NCI-H2081 (cell line): ENCODE data around the gene SYP.
"Not testable (repeated sequence)": the region's sequence is repeated elsewhere in the genome, so short reads cannot be mapped to it uniquely, and the experiment has no call there.

Experiments
- DNase-seq, 2 experiments: peaks; one replicate each; lab custom pipeline; 2025; lab: John Stamatoyannopoulos, UW

Gene SYP

GRCh38 chrX:49189606-49190005 is 10.4 kb downstream of the SYP start:
- no peak for DNase-seq

GRCh38 chrX:49188468-49189076 is 11.4 kb downstream of the SYP start:
- DNase-seq = no peak

DNA sequence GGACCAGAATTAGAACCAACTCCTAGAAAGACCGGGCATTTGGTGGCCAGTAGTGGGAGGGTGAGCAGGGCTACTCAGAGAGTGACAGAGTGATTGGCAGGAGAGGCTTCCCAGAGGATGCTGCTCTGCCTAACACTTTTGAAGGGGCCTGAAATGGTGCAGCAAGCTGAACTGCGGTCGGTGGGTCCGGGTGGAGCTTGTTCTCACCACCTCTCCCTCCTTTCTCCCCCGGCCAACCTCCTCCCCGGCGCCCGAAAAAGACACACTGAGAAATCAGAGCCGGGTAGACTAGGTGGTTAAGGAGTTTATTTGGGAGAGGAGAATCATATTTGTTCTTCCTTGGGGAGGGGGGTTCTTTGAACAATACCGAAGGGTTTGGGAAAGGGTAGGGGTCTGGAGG is 12.5 kb downstream of the SYP start:
- DNase-seq = no peak

DNA sequence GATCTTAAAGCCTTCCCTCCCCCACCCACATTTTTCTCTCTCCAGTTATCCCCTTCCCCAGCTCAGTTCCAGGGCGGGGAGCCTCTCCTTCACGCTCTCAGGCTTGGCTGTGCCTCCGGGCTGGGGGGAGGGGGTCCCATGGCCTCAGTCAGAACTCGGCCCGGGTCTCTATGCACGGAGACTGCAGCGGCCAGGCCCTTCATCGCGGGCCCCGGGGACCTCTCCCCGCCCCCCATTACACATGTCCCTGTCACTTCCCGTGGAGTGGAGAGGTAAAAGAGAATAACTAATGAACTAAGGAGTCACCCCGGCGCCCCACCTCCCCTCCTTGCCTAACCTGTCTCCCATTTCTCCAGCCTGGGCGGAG is 13.0 kb downstream of the SYP start:
- DNase-seq = no peak

- peak; percentile 30 to 65 for DNase-seq
These were observed 13.6 kb downstream of the SYP start, which contains the start of gene PRICKLE3 for GRCh38 chrX:49186125-49187027. Gene PRICKLE3 (minus strand): TSS chrX:49186373. CDS start chrX:49186297, 76 bp downstream.

DNA sequence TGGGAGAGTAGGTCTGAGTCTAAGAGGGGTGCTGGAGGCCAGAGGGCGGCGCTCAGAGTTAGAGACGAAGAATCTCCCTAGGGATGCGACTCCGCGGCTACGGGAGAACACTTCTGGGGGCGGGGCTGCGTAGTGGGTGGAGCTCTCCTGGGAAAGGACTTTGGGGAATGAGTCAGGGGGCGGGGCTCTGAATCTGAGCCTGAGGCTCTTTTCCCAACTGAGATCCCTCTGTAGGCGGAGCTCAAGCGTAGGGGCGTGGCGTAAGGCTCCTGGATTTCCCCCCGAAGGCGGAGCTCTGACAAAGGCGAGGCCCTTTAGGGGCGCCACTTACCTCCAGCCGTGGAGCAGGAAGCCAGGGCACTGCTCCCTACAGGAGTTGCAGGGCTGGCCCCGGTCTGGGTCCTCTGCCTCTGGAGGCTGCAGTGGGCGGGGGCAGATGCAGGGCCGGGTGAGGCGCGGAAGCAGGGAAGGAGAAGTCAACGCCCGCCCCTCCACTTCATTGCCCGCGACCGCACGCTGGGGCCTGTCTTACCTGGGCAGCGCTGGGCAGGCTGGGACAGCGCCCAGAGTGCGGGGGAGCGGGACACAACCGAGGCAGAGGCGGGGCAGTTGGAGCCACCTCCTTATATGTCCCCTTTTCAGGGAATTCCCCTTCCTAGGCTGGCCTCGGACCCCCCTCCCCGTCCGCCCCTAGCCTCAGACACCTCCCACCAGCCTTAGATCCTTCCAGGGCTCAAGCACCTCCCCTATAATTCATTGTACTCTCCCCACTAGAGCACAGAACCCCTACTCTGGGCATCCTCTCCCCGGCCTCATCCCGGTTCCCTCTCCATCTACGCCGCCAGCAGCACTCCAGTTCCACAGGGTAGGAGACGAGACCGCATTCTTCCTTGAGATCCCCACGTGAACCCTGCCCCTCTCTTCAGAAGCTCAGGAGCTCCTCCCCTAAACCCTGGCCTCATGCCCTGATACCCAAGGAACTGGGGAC is 15.4 kb downstream of the SYP start:
- peak; percentile 83 to 92 for DNase-seq

DNA sequence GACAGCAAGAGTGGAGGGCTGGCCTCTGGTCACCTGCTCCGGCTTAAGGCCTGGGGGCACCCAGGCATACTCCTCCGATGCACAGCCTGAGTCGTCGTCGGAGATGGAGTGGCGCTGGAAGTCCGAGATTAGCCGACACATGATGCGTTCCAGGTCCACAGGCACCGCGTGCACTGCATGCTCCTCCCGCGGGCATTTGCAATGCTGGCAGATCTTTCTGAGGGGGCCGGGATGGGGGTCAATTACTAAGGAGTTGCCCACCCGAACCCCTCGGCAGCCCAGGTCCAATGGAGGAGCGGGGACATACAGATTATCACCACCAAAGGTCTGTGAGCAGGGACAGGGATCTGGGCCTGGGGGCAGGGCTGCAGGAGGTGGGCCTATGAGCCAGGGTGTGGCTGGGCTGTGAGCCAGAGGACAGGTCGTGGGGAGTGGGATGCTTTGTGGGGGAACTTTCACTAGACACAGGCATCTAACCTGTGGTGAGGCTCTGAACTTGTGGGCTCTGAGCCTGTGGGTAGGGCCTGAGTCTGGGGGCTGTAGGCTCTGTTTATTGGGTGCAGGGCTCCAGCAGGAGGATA is 16.2 kb downstream of the SYP start:
- no peak for DNase-seq

DNA sequence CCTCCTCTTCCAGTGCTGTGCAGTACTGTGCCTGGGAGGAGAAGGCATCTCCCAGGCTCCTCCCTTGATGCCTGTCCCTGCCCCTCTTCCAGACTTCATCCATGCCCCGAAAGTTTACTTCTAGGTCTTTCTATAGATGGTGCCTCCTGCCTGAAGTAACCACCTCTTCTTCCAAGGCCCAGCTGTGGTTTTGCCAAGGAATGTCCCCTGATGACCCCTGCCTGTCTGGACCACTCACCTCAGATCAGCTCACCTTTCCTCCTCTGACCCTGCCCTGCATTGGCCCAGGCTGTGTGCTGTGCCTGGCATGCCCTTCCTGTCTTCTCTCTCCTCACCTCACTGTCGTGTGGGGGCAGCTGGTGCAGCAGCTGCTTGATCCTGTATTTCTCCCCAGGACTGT is 20.6 kb downstream of the SYP start:
- DNase-seq = no peak

- DNase-seq = no peak
These were observed 21.5 kb downstream of the SYP start for GRCh38 chrX:49178537-49178936.

- no peak for DNase-seq
These were observed 22.0 kb downstream of the SYP start for GRCh38 chrX:49177873-49178480.

DNA sequence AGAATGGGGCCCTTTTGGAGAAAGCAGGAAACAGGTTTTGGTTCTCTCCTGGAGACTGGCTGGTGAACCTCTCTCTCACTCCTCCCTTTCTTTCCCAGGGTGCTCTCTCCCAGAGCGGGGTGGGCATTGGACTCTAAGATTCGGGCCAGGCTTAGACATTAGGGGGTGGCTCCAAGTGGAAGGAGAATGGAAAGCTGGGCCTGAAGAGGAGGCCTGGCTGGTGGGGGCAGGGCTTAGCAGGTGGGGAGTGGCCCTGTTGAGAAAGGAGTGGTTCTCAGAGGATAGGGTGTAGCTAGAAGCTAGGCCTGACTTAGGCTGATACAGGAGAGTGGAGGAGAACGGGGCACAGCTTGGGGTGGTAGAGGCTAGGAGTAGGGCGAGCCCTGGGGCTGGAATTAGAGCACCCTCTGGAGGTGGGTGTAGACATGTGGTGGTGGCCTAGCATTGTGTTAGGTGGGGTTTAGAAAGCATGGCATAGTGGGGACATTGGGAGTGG is 22.6 kb downstream of the SYP start:
- DNase-seq = no peak

DNA sequence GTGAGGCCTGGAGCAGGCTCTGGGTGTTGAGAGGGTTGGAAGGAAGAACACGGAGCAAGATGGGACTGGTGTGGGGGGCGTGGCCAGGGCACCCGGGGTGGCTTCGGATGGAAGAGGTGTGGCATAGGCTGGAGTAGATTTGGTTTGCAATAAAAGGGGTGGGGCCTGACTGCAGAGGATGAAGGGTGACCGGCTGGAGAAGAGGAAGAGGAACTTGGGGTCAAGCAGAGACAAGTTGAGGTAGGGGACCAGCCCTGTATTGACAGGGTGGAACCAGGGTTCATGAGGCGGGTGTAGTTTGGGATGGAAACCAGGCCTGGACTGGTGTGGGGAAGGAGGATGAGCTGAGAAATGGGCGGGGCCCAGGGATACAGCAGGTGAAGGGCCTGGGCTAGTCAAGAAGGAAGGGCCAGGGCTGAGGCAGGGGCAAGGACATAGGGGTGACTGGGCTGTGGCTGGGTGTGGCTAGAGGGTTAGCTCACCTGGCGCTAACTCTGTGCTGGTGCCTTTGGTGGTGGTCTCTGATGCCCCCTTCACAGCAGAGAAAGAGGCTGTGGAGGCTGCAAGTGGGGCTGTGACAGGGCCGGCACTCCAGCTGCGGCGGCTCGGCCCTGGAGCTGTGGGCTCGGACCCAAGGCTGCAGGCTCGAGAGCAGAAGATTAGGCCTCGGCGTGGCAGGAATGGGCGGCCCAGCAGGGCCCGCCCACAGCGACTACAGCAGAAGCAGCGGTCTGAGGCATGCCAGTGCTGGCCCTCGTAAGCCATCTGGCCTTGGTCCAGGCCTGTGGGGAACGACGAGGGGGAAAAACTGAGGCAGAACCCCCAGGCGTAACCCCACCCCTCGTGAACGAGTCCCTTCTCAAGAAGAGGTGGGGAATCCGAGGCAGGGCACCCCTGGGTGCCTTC is 23.3 kb downstream of the SYP start:
- no peak for DNase-seq

DNA sequence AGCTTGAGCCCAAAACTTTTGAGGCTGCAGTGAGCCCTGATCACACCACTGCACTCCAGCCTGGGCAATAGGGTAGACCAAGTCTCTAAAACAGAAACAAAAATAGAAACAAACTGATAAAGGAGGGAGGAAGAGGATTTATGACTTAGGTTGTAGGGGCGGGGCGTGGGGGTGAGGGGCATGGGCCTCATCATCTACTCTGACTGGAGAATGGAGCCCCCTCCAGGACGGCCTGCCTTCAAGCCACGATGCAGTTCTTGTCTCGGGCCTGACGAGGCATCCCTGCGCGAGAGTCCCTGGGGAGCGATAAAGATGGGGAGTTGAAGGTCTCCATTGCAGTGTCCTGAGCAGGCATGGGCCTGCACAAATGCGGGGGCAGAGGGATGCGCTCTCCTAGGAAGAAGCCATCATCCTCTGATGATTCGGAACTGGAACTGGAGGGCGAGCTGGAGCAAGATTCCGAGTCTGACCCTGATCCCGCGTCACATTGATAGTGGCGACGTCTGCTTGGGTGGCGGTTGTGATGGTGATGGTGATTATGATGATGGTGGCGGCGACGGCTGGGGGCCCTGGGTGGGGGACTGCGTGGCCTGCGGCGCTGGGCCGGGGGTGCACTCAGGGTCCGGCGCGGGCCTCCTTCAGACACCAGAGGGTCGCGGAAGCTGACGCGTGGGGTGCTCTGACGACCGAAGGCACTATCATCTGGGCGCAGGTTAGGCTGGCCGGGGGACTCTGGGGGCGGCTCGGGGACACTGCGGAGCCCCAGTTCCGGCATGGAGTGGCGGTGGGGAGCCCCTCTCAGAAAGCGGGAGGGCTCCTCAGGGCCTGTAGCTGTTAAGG is 24.3 kb downstream of the SYP start:
- DNase-seq = no peak

DNA sequence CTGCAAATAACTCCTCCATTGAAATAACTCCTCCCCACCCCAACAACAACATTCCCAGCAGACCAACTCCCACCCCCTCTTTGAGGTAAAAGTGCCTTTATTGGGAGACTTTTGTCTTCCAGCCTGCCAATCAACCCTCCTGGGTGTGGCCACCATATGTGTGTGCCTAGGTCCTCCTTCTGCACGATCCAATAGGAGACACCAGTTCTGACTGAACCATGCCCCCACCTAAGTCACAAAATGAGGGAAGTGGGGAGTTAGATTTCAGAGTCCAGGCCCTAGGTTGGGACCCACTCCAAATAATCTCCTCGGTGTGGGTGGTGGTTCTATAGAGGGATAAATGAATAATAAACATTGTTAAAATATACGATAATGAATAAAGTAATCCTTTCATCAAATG is 25.3 kb downstream of the SYP start:
- DNase-seq = no peak

DNA sequence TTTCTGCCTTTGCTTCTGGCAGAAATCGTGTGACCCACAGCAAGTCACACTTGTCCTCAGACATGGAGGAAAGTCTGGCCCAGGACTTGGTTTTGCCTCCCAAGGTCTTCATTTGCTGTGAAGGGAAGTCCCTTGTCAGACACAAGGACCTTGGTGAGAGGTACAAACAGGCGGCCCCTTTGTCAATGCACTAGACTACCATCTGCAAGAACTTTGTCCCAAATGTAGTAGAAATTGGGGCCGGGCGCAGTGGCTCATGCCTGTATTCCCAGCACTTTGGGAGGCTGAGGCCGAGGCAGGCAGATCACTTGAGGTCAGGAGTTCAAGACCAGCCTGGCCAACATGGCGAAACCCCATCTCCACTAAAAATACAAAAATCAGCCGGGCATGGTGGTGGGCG is 26.4 kb downstream of the SYP start:
- DNase-seq = not testable (repeated sequence)

- peak; percentile 68 to 78 for DNase-seq
These were observed 27.7 kb downstream of the SYP start for GRCh38 chrX:49172280-49172780.

DNA sequence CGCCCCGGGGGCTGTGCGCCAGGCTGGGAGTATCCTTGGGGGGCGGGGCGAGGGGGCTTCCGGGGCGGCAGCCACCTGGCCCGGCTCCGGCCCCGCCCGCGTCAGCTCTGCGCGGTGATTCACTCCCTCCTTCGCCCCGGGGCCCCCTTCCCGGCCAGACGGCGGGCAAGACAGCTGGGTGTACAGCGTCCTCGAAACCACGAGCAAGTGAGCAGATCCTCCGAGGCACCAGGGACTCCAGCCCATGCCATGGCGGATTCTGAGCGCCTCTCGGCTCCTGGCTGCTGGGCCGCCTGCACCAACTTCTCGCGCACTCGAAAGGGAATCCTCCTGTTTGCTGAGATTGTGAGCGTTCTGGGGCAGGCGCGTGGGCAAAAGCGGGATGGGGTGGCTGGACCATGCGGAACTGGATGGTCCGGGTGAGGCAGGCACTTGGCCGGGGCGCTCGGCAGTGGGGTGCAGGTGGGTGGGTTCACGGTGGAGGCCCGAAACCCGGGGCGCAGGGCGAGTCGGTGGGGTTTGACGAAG is 28.2 kb downstream of the SYP start, which contains the start of gene PLP2:
Gene PLP2 (plus strand): TSS at position 147 of the 528 bp plus-strand sequence. CDS start 103 bp downstream, at position 250.
- peak; percentile 40 to 60 for DNase-seq

- no peak for DNase-seq
These were observed 32.3 kb downstream of the SYP start for GRCh38 chrX:49167740-49168108.
